Measurements from ENCODE around the gene ZNF608.

The ZNF608 gene

GRCh38 chr5:124724357-124725039 is 21.9 kb downstream of the ZNF608 start:
- H3K9me3 ChIP-seq (ENCODE audit: control insufficient read depth, insufficient read depth, low read length), result no peaks in the 10 kb centered on the region
- H3K4me1 ChIP-seq (ENCODE audit: control insufficient read depth, insufficient read depth, low read length), result peaks cover 23% of the 10 kb centered on the region
- H3K4me3 ChIP-seq (ENCODE audit: low read depth, low read length), result no peak overlapping the region
- H3K9ac ChIP-seq (ENCODE audit: low read depth, low read length), result no peak overlapping the region
- no peaks in the 10 kb centered on the region for H3K36me3 ChIP-seq (ENCODE audit: control insufficient read depth, insufficient read depth, low read length)
- H3K27me3 ChIP-seq (ENCODE audit: control insufficient read depth, insufficient read depth, low read length), result no peaks in the 10 kb centered on the region

- Histone ChIP-seq H3K27me3 (ENCODE audit: control insufficient read depth, insufficient read depth, low read length) (no peaks in the 10 kb centered on the region), H3K4me1 (ENCODE audit: control insufficient read depth, insufficient read depth, low read length) (peaks cover 25% of the 10 kb centered on the region), H3K36me3 (ENCODE audit: control insufficient read depth, insufficient read depth, low read length) (no peaks in the 10 kb centered on the region), H3K9ac (ENCODE audit: low read depth, low read length) (no peak overlapping the region), H3K4me3 (ENCODE audit: low read depth, low read length) (no peak overlapping the region), H3K9me3 (ENCODE audit: control insufficient read depth, insufficient read depth, low read length) (no peaks in the 10 kb centered on the region)
Measured at GRCh38 chr5:124721229-124721735, 25.2 kb downstream of the ZNF608 start.

- H3K36me3 ChIP-seq (ENCODE audit: control insufficient read depth, insufficient read depth, low read length), result no peaks in the 10 kb centered on the region
- no peak overlapping the region for H3K9ac ChIP-seq (ENCODE audit: low read depth, low read length)
- peaks cover 25% of the 10 kb centered on the region for H3K4me1 ChIP-seq (ENCODE audit: control insufficient read depth, insufficient read depth, low read length)
- no peaks in the 10 kb centered on the region for H3K9me3 ChIP-seq (ENCODE audit: control insufficient read depth, insufficient read depth, low read length)
- H3K4me3 ChIP-seq (ENCODE audit: low read depth, low read length), result no peak overlapping the region
- H3K27me3 ChIP-seq (ENCODE audit: control insufficient read depth, insufficient read depth, low read length), result no peaks in the 10 kb centered on the region
Measured at GRCh38 chr5:124720593-124720992, 25.8 kb downstream of the ZNF608 start.

DNA sequence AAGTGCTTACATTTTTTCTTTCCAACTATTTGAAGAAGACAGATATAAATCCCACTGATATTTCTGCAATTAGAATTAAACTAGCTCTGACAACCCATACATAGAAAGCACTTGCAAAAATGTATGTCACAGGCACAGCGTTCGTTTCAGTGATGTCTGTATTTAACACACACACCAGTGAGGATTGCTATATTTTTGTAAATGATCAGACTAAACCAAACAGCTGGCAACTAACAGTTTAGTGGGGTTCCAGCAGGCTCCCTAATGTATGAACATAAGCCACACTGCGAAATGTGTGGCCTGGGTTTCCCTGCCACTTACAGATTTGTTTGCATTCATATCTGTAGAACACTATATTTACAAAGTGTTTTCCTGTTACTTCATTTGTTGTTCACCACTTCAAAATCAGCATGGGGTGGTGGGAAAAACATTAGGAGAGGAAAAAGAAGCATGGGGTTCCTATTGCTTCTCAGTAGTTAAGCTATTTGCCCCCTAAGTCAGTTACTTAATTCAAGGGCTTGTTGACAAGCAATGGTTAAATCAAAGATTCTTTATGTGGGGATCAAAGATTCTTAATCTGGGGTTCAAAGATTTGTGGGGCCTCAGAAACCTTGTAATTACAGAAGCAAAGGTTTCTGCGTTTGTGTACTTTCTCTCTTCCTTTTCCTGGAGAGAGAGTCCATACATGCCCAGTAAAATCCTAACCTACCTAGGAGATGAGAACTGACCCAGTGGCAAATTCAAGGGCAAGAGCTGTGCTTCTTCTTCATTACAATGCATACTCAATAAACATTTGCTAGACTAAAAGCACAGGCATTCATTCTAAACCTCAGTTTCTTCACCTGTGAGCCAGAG is 27.1 kb downstream of the ZNF608 start:
- no peaks in the 10 kb centered on the region for H3K9me3 ChIP-seq (ENCODE audit: control insufficient read depth, insufficient read depth, low read length)
- H3K27me3 ChIP-seq (ENCODE audit: control insufficient read depth, insufficient read depth, low read length), result no peaks in the 10 kb centered on the region
- H3K36me3 ChIP-seq (ENCODE audit: control insufficient read depth, insufficient read depth, low read length), result no peaks in the 10 kb centered on the region
- H3K9ac ChIP-seq (ENCODE audit: low read depth, low read length), result no peak overlapping the region
- peaks cover 25% of the 10 kb centered on the region for H3K4me1 ChIP-seq (ENCODE audit: control insufficient read depth, insufficient read depth, low read length)
- no peak overlapping the region for H3K4me3 ChIP-seq (ENCODE audit: low read depth, low read length)

DNA sequence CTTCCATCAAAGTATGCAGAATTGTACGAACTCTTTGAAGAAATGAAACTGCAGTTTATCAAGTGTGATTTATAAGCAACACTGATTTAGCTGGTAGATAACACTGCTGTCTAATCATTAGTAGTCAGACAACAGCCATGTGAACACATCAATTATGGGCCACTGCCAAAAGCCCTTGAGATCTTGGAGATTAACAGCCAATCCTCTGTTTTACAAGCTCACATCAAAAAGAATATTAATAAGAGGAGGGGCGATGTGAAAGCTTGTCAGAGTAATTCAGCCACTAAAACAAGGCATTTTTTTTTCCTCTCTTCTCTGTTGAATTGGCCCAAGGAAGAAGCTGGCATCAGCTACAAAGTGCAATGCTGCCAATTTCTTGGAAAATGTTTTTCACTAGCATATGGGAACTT is 28.1 kb downstream of the ZNF608 start:
- no peak overlapping the region for H3K4me3 ChIP-seq (ENCODE audit: low read depth, low read length)
- H3K9ac ChIP-seq (ENCODE audit: low read depth, low read length), result no peak overlapping the region
- no peaks in the 10 kb centered on the region for H3K36me3 ChIP-seq (ENCODE audit: control insufficient read depth, insufficient read depth, low read length)
- peaks cover 27% of the 10 kb centered on the region for H3K4me1 ChIP-seq (ENCODE audit: control insufficient read depth, insufficient read depth, low read length)
- no peaks in the 10 kb centered on the region for H3K27me3 ChIP-seq (ENCODE audit: control insufficient read depth, insufficient read depth, low read length)
- no peaks in the 10 kb centered on the region for H3K9me3 ChIP-seq (ENCODE audit: control insufficient read depth, insufficient read depth, low read length)

DNA sequence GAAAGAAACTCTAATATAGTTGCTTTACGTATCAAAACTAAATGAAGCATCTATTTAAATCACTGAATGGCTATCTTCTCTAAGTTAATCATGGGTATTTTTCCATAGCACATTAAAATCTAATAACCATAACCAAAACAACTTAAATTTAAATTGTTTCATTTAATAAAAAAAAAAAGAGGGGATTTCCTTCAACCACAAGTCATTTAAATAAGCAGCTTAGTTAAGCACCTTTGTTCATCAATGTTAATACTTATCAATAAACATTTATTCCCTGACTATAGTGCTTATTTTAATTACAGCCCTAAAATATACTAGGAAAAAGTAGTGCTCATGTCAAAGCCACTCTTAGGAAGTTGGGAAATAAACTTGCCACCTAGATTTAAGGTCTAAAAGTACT is 30.3 kb downstream of the ZNF608 start:
- no peaks in the 10 kb centered on the region for H3K27me3 ChIP-seq (ENCODE audit: control insufficient read depth, insufficient read depth, low read length)
- H3K4me1 ChIP-seq (ENCODE audit: control insufficient read depth, insufficient read depth, low read length), result peaks cover 23% of the 10 kb centered on the region
- no peaks in the 10 kb centered on the region for H3K36me3 ChIP-seq (ENCODE audit: control insufficient read depth, insufficient read depth, low read length)
- no peak overlapping the region for H3K9ac ChIP-seq (ENCODE audit: low read depth, low read length)
- H3K9me3 ChIP-seq (ENCODE audit: control insufficient read depth, insufficient read depth, low read length), result no peaks in the 10 kb centered on the region
- H3K4me3 ChIP-seq (ENCODE audit: low read depth, low read length), result no peak overlapping the region

GRCh38 chr5:124714910-124715309 is 31.5 kb downstream of the ZNF608 start:
- no peaks in the 10 kb centered on the region for H3K27me3 ChIP-seq (ENCODE audit: control insufficient read depth, insufficient read depth, low read length)

DNA sequence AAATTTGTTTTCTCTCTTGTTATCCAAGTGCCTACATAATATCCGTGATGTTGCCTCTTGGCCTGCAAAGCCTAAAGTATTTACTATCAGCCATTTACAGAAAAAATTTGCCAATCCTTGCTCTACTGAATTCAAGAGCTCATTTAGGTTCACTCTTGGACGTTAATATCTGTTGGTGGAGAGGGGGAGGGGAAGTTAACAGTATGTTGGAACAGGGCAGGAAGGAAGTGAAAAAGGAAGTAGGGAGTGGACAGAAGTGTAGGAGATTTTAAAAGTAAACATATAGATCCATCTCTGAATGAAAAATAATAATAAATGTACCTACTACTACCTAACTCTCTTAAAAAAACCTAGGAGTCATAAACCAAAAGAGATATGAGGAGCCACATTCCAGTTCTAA is 32.8 kb downstream of the ZNF608 start:
- Histone ChIP-seq H3K36me3 (ENCODE audit: control insufficient read depth, insufficient read depth, low read length) (no peaks in the 10 kb centered on the region), H3K27me3 (ENCODE audit: control insufficient read depth, insufficient read depth, low read length) (no peaks in the 10 kb centered on the region), H3K4me1 (ENCODE audit: control insufficient read depth, insufficient read depth, low read length) (peaks cover 10% of the 10 kb centered on the region), H3K4me3 (ENCODE audit: low read depth, low read length) (no peak overlapping the region), H3K9ac (ENCODE audit: low read depth, low read length) (no peak overlapping the region), H3K9me3 (ENCODE audit: control insufficient read depth, insufficient read depth, low read length) (no peaks in the 10 kb centered on the region)

More at GRCh38 chr5:124714910-124715309, 31.5 kb downstream of the ZNF608 start:
- Histone ChIP-seq H3K9ac (ENCODE audit: low read depth, low read length) (no peak overlapping the region), H3K36me3 (ENCODE audit: control insufficient read depth, insufficient read depth, low read length) (no peaks in the 10 kb centered on the region), H3K4me1 (ENCODE audit: control insufficient read depth, insufficient read depth, low read length) (peaks cover 14% of the 10 kb centered on the region), H3K4me3 (ENCODE audit: low read depth, low read length) (no peak overlapping the region), H3K9me3 (ENCODE audit: control insufficient read depth, insufficient read depth, low read length) (no peaks in the 10 kb centered on the region)

- no peaks in the 10 kb centered on the region for H3K36me3 ChIP-seq (ENCODE audit: control insufficient read depth, insufficient read depth, low read length)
- H3K9ac ChIP-seq (ENCODE audit: low read depth, low read length), result no peak overlapping the region
- H3K9me3 ChIP-seq (ENCODE audit: control insufficient read depth, insufficient read depth, low read length), result no peaks in the 10 kb centered on the region
- no peak overlapping the region for H3K4me3 ChIP-seq (ENCODE audit: low read depth, low read length)
- H3K4me1 ChIP-seq (ENCODE audit: control insufficient read depth, insufficient read depth, low read length), result peaks cover 17% of the 10 kb centered on the region
- no peaks in the 10 kb centered on the region for H3K27me3 ChIP-seq (ENCODE audit: control insufficient read depth, insufficient read depth, low read length)
Measured at GRCh38 chr5:124712731-124713305, 33.6 kb downstream of the ZNF608 start.

DNA sequence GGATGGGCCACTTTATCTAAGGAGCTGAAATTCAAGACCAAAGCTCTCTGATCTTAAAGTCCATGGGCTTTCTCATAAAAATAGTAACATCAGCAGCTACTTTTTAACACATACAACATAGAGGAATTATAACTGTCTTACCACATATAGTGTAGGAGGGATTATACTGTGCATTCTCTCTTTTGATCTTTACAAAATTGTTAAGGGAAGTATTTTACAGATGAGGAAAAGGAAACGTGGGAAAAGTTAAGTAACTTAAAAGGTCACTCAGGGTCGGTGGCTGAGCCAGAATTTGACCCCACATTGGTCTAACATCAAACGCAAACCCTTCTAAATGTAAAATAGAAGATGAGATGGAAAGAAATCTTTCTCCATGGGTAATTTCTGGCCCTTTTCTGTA is 38.4 kb downstream of the ZNF608 start:
- Histone ChIP-seq H3K9me3 (ENCODE audit: control insufficient read depth, insufficient read depth, low read length) (no peaks in the 10 kb centered on the region), H3K36me3 (ENCODE audit: control insufficient read depth, insufficient read depth, low read length) (no peaks in the 10 kb centered on the region), H3K27me3 (ENCODE audit: control insufficient read depth, insufficient read depth, low read length) (no peaks in the 10 kb centered on the region), H3K4me3 (ENCODE audit: low read depth, low read length) (no peak overlapping the region), H3K4me1 (ENCODE audit: control insufficient read depth, insufficient read depth, low read length) (peaks cover 30% of the 10 kb centered on the region), H3K9ac (ENCODE audit: low read depth, low read length) (no peak overlapping the region)

GRCh38 chr5:124707520-124707919 is 38.9 kb downstream of the ZNF608 start:
- no peak overlapping the region for H3K9ac ChIP-seq (ENCODE audit: low read depth, low read length)
- no peak overlapping the region for H3K4me3 ChIP-seq (ENCODE audit: low read depth, low read length)
- H3K4me1 ChIP-seq (ENCODE audit: control insufficient read depth, insufficient read depth, low read length), result peaks cover 30% of the 10 kb centered on the region
- no peaks in the 10 kb centered on the region for H3K27me3 ChIP-seq (ENCODE audit: control insufficient read depth, insufficient read depth, low read length)
- H3K9me3 ChIP-seq (ENCODE audit: control insufficient read depth, insufficient read depth, low read length), result no peaks in the 10 kb centered on the region
- no peaks in the 10 kb centered on the region for H3K36me3 ChIP-seq (ENCODE audit: control insufficient read depth, insufficient read depth, low read length)
